Stimulated activated CD8-positive, alpha-beta memory T cell treated with anti-CD3 and anti-CD28 coated beads, Interleukin-15, amount 100 ng/mL, for 48 hours (primary cell): ENCODE measurements around the gene TICAM1.
"Not testable (repeated sequence)": the region's sequence is repeated elsewhere in the genome, so short reads cannot be mapped to it uniquely, and the experiment has no call there.

Experiments used
- DNase-seq, 2 donors: peaks; one replicate each; pipeline ENCODE4 v3.0.0-alpha.2; 2020; ENCODE audit warnings: low read depth in 2 of 2

Gene TICAM1

GRCh38 chr19:4831304-4831978 is at the start of gene TICAM1:
Gene TICAM1, minus strand, starts transcription at chr19:4831712. Its CDS starts 13,335 bp downstream, at chr19:4818377.
- peak; percentile 65 to 66 for DNase-seq

- no peak for DNase-seq
Observed at GRCh38 chr19:4879041-4879440, 47.5 kb upstream of the TICAM1 start.

- DNase-seq = peak in 1 of 2 donors; percentile 11
Observed at GRCh38 chr19:4878491-4878968, 47.0 kb upstream of the TICAM1 start.

- no peak for DNase-seq
Observed at GRCh38 chr19:4877753-4878490, 46.4 kb upstream of the TICAM1 start.

- no peak for DNase-seq
Observed at GRCh38 chr19:4873930-4874329, 42.4 kb upstream of the TICAM1 start.

GRCh38 chr19:4871711-4872110 is 40.2 kb upstream of the TICAM1 start:
- no peak for DNase-seq

GRCh38 chr19:4870025-4870700 is 38.7 kb upstream of the TICAM1 start:
- DNase-seq = peak in 1 of 2 donors; percentile 25

GRCh38 chr19:4868286-4868834 is 36.8 kb upstream of the TICAM1 start:
- no peak for DNase-seq

GRCh38 chr19:4867534-4868285 is 36.2 kb upstream of the TICAM1 start, which contains the start of gene PLIN3:
Gene PLIN3, minus strand, starts transcription at chr19:4867667. Its CDS starts 6,273 bp downstream, at chr19:4861394.
- peak; percentile 83 to 88 for DNase-seq

- peak in 1 of 2 donors; percentile 21 for DNase-seq
Observed at GRCh38 chr19:4866595-4867424, 35.3 kb upstream of the TICAM1 start.

- no peak for DNase-seq
Observed at GRCh38 chr19:4861147-4861546, 29.6 kb upstream of the TICAM1 start.

GRCh38 chr19:4859697-4860096 is 28.2 kb upstream of the TICAM1 start:
- DNase-seq = no peak

- DNase-seq = not testable (repeated sequence)
Observed at GRCh38 chr19:4856468-4856867, 25.0 kb upstream of the TICAM1 start.

- DNase-seq = not testable (repeated sequence)
Observed at GRCh38 chr19:4853506-4853905, 22.0 kb upstream of the TICAM1 start.

GRCh38 chr19:4852484-4852883 is 21.0 kb upstream of the TICAM1 start:
- DNase-seq = no peak

- peak; percentile 51 to 57 for DNase-seq
Observed at GRCh38 chr19:4851551-4852290, 20.2 kb upstream of the TICAM1 start.

- no peak for DNase-seq
Observed at GRCh38 chr19:4849019-4849418, 17.5 kb upstream of the TICAM1 start.

- no peak for DNase-seq
Observed at GRCh38 chr19:4847190-4847973, 15.9 kb upstream of the TICAM1 start.

- DNase-seq = not testable (repeated sequence)
Observed at GRCh38 chr19:4845975-4846374, 14.5 kb upstream of the TICAM1 start.
